Measurements from ENCODE around the gene CKAP2L. TPM values are rescaled to one million over a fixed set of nuclear protein-coding genes. Genes with fewer than 3 reads are reported as not detected.

CKAP2L gene
- total RNA-seq, 3 donors from 2014 or later (not counting 1 experiment from before 2014, with no cell fraction given) = 1.2 to 3.4 (median 1.2) TPM

DNA sequence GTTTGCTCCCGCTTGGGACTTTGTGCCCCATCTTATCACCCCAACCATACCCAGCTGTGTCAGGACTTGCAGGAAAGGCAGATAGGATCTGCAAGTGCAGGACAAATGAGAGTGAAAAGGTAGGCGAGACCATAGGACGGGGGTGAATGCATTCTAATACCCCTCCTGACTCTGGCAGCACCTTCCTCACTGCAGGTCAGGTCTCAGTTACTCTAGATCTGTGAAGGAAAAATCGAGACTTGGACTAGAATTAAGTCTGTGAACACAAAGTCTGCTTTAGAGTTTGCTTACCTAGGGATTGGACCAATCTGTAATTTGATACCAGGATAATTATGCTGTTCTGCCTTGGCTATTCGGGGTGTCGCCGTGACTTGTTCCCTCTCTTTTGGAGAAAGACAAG lies 23.9 kb downstream of the CKAP2L start:
- Histone ChIP-seq H3K36me3 (ENCODE audit: control insufficient read depth, insufficient read depth, low read length) (no peaks in the 10 kb centered on the region), H3K4me3 (ENCODE audit: low read length) (no peak overlapping the region), H3K9me3 (ENCODE audit: control insufficient read depth, insufficient read depth, low read length) (no peaks in the 10 kb centered on the region), H3K4me1 (ENCODE audit: control insufficient read depth, insufficient read depth, low read length) (no peaks in the 10 kb centered on the region), H3K27me3 (ENCODE audit: control insufficient read depth, insufficient read depth, low read length) (no peaks in the 10 kb centered on the region), H3K27ac (ENCODE audit: low read length) (no peak overlapping the region)
- Mint-ChIP-seq H3K4me1 (no peaks in the 10 kb centered on the region), H3K4me3 (no peak overlapping the region), H3K9me3 (no peaks in the 10 kb centered on the region), H3K27me3 (ENCODE audit: low read depth in 2 of 2) (no peaks in the 10 kb centered on the region), H3K27ac (no peak overlapping the region), H3K36me3 (no peaks in the 10 kb centered on the region)
- TF ChIP-seq, protein P1, sequence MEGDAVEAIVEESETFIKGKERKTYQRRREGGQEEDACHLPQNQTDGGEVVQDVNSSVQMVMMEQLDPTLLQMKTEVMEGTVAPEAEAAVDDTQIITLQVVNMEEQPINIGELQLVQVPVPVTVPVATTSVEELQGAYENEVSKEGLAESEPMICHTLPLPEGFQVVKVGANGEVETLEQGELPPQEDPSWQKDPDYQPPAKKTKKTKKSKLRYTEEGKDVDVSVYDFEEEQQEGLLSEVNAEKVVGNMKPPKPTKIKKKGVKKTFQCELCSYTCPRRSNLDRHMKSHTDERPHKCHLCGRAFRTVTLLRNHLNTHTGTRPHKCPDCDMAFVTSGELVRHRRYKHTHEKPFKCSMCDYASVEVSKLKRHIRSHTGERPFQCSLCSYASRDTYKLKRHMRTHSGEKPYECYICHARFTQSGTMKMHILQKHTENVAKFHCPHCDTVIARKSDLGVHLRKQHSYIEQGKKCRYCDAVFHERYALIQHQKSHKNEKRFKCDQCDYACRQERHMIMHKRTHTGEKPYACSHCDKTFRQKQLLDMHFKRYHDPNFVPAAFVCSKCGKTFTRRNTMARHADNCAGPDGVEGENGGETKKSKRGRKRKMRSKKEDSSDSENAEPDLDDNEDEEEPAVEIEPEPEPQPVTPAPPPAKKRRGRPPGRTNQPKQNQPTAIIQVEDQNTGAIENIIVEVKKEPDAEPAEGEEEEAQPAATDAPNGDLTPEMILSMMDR (IDR thresholded peaks at IDR 0.05) = no peak
- DNase-seq = no peak
- no peak for ATAC-seq
- intact Hi-C loops (cut with micrococcal nuclease) = no loop called here
- 98% methylated on average over 6 of the region's 7 CpGs for WGBS (ENCODE audit: insufficient coverage)

DNA sequence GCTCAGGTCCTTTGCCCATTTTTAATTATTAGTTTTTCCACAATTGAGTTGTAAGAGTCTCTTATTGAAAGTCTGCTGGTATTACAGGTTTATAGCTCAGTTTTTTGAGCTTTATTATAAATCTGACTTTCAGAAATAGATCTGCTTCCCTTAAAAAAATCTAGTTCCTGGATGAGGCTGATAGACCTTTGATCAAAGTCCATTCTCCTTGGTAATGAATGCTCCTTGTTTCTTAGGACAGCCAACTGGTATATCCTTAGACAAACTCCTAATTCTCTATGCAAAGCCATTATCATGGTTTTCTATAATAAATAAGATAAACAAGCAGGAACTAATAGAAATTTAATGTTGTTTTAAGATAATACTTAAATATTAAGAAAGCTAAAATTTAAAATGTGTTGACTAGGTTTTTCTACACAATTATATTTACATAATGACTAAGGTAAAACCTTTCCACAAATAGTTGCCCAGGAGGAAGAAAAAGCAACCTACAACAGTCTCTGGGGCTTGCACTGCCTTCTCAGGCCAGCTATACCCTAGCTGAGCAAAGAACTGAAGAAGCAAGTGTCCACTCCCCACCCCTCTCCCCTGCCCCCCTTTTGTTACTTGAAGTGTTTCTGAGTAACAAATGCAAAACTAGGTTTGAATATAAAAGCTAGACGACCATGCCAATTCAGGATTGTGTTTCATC lies 26.7 kb downstream of the CKAP2L start:
- Histone ChIP-seq H3K36me3 (ENCODE audit: control insufficient read depth, insufficient read depth, low read length) (no peaks in the 10 kb centered on the region), H3K9me3 (ENCODE audit: control insufficient read depth, insufficient read depth, low read length) (no peaks in the 10 kb centered on the region), H3K4me1 (ENCODE audit: control insufficient read depth, insufficient read depth, low read length) (no peaks in the 10 kb centered on the region), H3K27ac (ENCODE audit: low read length) (no peak overlapping the region), H3K27me3 (ENCODE audit: control insufficient read depth, insufficient read depth, low read length) (no peaks in the 10 kb centered on the region), H3K4me3 (ENCODE audit: low read length) (no peak overlapping the region)
- ATAC-seq (no peak), DNase-seq (no peak)
- H3K4me1 Mint-ChIP-seq = no peaks in the 10 kb centered on the region
- intact Hi-C loops (cut with micrococcal nuclease) = no loop called here
- TF ChIP-seq, protein P1 (IDR thresholded peaks at IDR 0.05) = no peak
- no peaks in the 10 kb centered on the region for H3K27me3 Mint-ChIP-seq (ENCODE audit: low read depth in 2 of 2)
- no peak overlapping the region for H3K27ac Mint-ChIP-seq
- H3K36me3 Mint-ChIP-seq = no peaks in the 10 kb centered on the region
- no peaks in the 10 kb centered on the region for H3K9me3 Mint-ChIP-seq
- no peak overlapping the region for H3K4me3 Mint-ChIP-seq
- no CpG with 5 or more reads among the region's 1 CpG for WGBS (ENCODE audit: insufficient coverage)

DNA sequence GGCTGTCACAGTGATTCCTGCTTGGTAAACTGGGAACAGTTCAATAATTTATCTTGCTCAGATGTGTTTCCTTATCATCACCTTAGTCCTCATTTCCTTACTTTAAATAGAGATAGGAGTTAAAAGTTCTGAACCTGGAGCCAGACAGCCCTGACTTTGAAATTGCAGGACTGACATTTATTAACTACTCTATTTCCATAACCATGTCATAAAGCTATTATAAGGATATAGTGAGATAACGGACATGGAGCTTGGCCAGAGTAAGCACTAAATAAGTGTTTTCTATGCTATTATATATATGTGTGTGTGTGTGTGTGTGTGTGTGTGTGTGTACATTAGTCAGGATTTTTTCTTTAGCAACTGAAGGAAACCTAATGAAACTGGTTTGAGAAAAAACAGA lies 30.5 kb downstream of the CKAP2L start:
- Histone ChIP-seq H3K36me3 (ENCODE audit: control insufficient read depth, insufficient read depth, low read length) (no peaks in the 10 kb centered on the region), H3K27me3 (ENCODE audit: control insufficient read depth, insufficient read depth, low read length) (no peaks in the 10 kb centered on the region), H3K27ac (ENCODE audit: low read length) (no peak overlapping the region), H3K4me1 (ENCODE audit: control insufficient read depth, insufficient read depth, low read length) (peaks cover 2% of the 10 kb centered on the region), H3K4me3 (ENCODE audit: low read length) (no peak overlapping the region), H3K9me3 (ENCODE audit: control insufficient read depth, insufficient read depth, low read length) (no peaks in the 10 kb centered on the region)
- Mint-ChIP-seq H3K27me3 (ENCODE audit: low read depth in 2 of 2) (no peaks in the 10 kb centered on the region), H3K9me3 (no peaks in the 10 kb centered on the region), H3K4me3 (no peak overlapping the region), H3K36me3 (no peaks in the 10 kb centered on the region), H3K4me1 (no peaks in the 10 kb centered on the region), H3K27ac (no peak overlapping the region)
- no peak for DNase-seq
- no CpG with 5 or more reads among the region's 1 CpG for WGBS (ENCODE audit: insufficient coverage)
- TF ChIP-seq, protein P1 (IDR thresholded peaks at IDR 0.05) = no peak
- ATAC-seq = no peak
- intact Hi-C loops (cut with micrococcal nuclease) = no loop called here

DNA sequence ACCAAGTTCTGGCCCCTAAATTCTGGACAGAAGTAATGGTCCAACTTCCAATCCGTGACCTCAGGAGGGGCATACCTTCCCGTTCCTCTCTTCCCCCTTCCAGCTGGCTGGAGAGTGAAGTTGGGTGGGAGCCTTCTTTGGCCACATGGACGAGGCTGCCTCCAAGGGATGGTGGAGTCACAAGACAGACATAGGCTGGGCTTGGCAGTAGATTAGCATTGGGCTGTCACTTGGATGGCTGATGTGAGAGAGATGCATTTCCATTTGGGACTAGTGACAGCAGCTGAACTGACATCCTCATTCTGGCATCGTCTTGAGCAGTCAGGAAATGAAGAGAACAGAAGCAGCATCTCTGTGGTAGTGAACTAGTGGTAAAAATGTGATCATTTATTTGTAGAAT lies 31.0 kb downstream of the CKAP2L start:
- ATAC-seq = no peak
- WGBS (ENCODE audit: insufficient coverage) = 83% methylated on average over 4 of the region's 4 CpGs
- no peaks in the 10 kb centered on the region for H3K27me3 ChIP-seq (ENCODE audit: control insufficient read depth, insufficient read depth, low read length)
- H3K9me3 ChIP-seq (ENCODE audit: control insufficient read depth, insufficient read depth, low read length) = no peaks in the 10 kb centered on the region
- no peaks in the 10 kb centered on the region for H3K36me3 ChIP-seq (ENCODE audit: control insufficient read depth, insufficient read depth, low read length)
- no peak overlapping the region for H3K4me3 ChIP-seq (ENCODE audit: low read length)
- Mint-ChIP-seq H3K9me3 (no peaks in the 10 kb centered on the region), H3K27me3 (ENCODE audit: low read depth in 2 of 2) (no peaks in the 10 kb centered on the region), H3K36me3 (no peaks in the 10 kb centered on the region), H3K4me1 (no peaks in the 10 kb centered on the region), H3K4me3 (no peak overlapping the region), H3K27ac (no peak overlapping the region)
- H3K4me1 ChIP-seq (ENCODE audit: control insufficient read depth, insufficient read depth, low read length) = peaks cover 2% of the 10 kb centered on the region
- DNase-seq = no peak
- H3K27ac ChIP-seq (ENCODE audit: low read length) = no peak overlapping the region
- TF ChIP-seq, protein P1 (IDR thresholded peaks at IDR 0.05) = no peak
- intact Hi-C loops (cut with micrococcal nuclease) = no loop called here

All from natural killer cell (primary cell).